ENCODE measurements around the gene ACOXL.
"Not testable (repeated sequence)": the region's sequence is repeated elsewhere in the genome, so short reads cannot be mapped to it uniquely, and the experiment has no call there.

Gene ACOXL

DNA sequence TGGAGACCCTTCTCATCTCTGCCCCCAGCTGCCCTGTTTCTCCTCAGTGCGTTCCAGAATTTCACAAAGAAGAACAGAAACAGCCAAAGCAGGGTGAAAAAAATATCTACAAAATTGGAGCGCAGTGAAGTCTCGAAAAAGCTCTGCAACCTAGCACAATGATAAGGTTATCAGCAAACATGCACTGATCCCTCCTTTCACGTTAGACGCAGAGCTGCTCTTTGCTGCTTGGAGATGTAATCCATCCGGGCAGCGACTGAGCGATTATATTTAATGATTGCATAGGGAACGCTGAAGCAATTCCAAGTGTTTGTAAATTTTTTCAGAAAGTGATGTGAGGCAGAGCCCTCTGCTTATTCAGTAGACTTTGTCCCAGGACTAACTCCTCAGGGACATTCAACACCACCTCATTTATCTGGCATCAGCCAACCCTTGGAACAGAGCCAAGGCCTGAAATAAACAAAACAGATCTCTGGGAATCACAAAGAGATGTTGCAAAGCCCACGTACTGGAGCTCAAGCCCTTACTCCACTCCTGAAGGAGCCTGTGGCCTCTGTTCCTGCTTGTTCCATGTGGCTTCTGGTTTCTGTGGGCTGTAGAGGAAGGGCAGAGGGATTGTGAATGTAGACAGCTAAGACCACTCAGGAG is 215.8 kb downstream of the ACOXL start:
- TF ChIP-seq ZNF274 (IDR thresholded peaks at IDR 0.05; ENCODE audit: low read depth, low read length) = no peak
- no peak overlapping the region for H3K4me3 ChIP-seq (ENCODE audit: low read length)

DNA sequence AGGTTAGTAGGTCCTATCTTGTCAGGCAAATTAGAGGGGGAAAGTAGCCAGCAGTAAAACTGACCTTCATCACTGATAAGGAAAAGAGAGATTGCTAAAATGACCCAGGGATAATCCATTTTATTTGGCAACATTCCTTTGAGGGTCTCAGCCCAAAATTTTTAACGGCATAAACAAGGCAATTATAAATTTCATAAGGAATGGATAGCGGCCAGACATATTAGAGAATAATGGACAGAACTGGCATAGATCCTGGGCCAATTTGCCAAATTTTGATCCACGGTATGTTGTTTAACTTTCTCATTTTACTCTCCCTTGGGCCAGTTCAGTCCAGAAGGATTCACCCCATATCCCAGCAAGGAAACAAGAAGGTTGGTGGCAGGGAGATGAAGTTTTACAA is 217.9 kb downstream of the ACOXL start:
- TF ChIP-seq ZNF274 (IDR thresholded peaks at IDR 0.05; ENCODE audit: low read depth, low read length) = no peak
- no peak overlapping the region for H3K4me3 ChIP-seq (ENCODE audit: low read length)

DNA sequence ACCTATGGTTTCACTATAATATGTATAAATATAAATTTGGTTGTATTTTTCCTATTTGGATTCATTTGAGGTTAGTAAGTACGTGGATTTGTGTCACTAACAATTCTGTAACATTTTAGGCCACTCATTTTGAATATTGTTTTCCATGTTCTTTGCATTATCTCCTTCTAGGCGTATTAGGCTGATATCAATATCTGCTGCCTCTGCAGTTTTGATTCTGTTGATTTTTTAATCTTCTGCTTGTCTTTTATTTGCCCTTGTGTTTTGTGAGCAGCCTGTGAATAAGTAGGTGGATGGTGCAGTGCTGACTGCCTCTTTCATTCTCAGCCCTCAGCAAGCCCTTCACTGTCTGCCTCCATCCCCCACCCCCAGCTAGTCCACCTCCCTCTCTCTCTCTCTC is 222.7 kb downstream of the ACOXL start:
- TF ChIP-seq ZNF274 (IDR thresholded peaks at IDR 0.05; ENCODE audit: low read depth, low read length) = no peak

DNA sequence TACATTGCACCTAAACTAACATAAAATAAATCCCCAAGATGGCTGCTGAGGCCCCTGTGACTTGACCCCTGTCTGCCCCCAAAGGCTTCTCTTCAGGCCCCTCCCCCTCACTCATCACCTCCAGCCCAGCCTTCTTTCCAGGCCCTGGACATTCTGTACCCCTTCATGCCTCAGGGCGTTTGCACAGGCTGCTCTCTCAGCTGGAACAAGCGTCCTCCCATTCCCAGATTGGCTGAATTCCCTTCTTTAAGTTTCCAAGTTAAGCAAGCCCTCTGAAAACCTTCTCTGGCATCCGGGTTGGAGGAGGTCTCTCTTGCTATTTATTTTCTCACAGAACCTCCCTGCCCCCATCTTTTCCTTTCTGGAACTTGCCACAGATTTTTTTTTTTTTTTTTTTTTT is 223.2 kb downstream of the ACOXL start:
- H3K4me3 ChIP-seq (ENCODE audit: low read length) = no peak overlapping the region
- TF ChIP-seq ZNF274 (IDR thresholded peaks at IDR 0.05; ENCODE audit: low read depth, low read length) = no peak

More for the DNA sequence above, 222.7 kb downstream of the ACOXL start:
- no peak overlapping the region for H3K4me3 ChIP-seq (ENCODE audit: low read length)

DNA sequence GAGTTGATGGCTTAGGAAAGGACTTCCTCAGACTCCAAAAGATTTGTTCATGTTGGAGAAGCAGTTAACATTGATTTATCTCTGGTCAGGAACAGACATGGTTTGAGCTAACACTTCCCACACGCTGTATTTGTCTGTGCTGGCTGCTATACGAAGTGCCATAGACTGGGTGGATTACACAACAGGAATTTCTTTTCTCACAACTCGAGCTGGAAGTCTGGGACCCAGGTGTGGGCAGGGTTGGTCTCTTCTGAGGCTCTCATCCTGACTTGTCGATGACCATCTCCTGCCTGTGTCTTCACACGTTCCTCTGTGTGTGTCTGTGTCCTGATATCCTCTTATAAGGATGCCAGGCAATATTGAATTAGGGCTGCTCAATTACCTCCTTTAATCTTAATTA is 224.9 kb downstream of the ACOXL start:
- no peak for TF ChIP-seq ZNF274 (IDR thresholded peaks at IDR 0.05; ENCODE audit: low read depth, low read length)
- no peak overlapping the region for H3K4me3 ChIP-seq (ENCODE audit: low read length)

DNA sequence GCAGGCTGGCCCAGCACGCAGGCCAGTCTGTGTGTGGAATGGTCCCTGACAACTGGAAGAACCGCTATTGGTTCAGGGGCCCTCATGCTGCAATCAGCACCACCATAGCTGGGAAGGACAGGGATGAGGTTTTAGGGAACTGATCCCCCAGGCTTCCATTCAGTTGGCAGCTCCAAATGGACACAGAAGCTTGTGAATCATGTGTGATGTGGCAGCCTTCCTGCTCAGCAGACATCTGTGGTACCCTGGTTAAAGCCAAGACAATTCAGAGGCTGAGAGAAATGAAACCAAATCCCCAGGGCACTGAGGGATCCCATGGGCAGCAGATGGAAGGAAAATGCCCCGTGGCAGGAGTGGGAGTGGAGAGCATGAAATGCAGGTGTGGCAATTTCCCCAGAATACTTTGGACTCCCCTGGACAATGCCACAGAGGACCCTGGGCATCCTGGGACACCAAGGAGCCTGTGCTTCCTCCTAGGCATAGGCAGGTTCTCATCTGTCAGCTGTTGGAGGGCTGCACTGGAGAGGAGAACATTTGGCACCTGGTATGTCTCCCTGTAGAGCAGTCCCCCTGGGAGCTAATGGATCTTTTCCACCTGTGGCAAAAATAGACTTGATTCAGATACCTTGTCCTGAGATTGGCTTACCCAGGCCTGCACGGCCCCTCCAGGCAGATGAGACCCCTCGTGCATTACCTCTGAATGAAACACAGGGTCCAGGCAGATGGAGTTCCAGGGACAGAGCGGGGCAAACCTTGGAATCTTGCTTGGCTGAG is 226.2 kb downstream of the ACOXL start:
- no peak for TF ChIP-seq ZNF274 (IDR thresholded peaks at IDR 0.05; ENCODE audit: low read depth, low read length)
- H3K4me3 ChIP-seq (ENCODE audit: low read length) = no peak overlapping the region

DNA sequence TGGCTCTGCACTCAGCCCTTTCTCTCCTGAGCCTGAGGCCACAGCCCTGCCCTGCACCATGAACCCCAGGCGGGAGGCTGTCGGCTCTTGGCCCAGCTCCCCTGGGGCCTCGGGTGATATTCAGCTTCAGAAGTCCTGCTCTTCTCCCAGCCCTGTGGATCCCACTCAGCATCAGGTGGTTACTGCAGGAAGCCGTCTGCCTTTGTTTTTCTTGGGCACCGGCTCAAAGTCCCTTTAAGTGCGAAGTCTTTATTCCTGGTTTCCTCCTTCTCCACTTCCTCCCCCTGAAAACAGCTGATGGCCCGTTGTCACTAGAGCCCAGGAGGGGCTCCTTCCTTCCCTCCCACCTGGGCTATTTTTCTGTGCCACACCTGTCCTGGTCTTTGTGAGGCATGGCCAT is 226.8 kb downstream of the ACOXL start:
- no peak overlapping the region for H3K4me3 ChIP-seq (ENCODE audit: low read length)
- no peak for TF ChIP-seq ZNF274 (IDR thresholded peaks at IDR 0.05; ENCODE audit: low read depth, low read length)

DNA sequence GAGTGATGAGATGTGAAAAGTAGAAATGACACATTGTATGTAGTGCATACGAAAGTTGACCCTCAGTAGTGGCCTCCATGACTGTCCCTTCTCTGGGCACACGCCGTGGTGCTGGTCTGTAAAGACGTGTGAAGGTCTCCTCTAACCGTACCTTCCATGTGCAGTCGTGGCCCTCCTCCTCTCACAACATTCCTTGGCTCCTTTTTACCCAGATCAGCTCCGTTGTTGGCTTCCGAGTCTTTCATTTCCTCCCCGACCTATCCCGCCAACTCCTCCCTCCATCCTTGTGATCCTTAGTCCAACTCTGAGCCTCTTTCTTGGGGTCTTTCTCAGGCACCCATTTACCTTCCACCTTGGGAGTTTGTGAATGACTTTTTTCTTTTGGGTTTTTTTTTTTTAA is 227.9 kb downstream of the ACOXL start:
- TF ChIP-seq ZNF274 (IDR thresholded peaks at IDR 0.05; ENCODE audit: low read depth, low read length) = no peak
- H3K4me3 ChIP-seq (ENCODE audit: low read length) = no peak overlapping the region

DNA sequence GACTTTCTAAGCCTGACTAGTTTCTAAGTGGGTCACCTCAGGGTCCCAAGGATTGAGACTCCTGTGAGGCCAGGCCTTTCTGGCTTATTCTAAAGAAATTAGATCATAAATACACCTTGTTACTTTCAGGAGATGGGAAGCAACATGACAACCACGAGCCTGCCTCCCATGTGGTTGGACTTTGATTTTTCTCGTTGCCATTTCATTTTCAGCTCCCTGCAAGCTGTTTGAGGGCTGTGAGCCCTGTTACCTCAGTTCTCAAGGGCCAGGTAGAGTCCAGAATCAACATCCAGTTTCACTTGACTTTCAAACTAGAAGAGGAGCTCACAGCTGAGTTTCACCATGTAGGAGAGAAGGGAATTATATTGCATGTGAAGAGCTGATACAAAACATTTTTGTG is 228.6 kb downstream of the ACOXL start:
- TF ChIP-seq ZNF274 (IDR thresholded peaks at IDR 0.05; ENCODE audit: low read depth, low read length) = no peak
- no peak overlapping the region for H3K4me3 ChIP-seq (ENCODE audit: low read length)

DNA sequence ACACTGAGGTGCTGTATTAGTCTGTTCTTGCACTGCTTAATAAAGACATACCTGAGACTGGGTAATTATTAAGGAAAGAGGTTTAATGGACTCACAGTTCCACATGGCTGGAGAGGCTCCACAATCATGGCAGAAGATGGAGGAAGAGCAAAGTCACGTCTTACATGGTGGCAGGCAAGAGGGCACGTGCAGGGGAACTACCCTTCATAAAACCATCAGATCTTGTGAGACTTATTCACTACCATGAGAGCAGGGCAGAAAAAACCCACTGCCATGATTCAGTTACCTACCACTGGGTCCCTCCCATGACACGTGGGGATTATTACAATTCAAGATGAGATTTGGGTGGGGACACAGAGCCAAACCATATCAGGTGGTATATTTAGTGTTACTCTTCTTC is 229.3 kb downstream of the ACOXL start:
- not testable (repeated sequence) for H3K4me3 ChIP-seq (ENCODE audit: low read length)

DNA sequence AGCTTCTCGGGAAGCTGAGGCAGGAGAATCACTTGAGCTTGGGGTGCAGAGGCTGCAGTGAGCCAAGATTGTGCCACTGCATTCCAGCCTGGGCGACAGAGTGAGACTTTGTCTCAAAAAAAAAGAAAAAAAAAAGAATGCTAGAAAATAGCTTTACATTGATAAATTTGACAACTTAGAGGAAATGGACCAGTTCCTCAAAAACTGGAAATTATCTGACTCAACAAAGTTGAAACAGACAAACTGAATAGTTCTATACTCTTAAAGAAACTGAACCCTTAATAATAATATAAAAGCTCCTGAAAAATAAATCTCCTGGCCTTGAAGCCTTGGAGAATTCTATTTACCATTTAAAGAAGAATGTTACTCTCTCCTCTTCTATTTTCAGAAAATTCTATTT is 237.3 kb downstream of the ACOXL start:
- H3K4me3 ChIP-seq (ENCODE audit: low read length) = no peak overlapping the region
- TF ChIP-seq ZNF274 (IDR thresholded peaks at IDR 0.05; ENCODE audit: low read depth, low read length) = no peak

DNA sequence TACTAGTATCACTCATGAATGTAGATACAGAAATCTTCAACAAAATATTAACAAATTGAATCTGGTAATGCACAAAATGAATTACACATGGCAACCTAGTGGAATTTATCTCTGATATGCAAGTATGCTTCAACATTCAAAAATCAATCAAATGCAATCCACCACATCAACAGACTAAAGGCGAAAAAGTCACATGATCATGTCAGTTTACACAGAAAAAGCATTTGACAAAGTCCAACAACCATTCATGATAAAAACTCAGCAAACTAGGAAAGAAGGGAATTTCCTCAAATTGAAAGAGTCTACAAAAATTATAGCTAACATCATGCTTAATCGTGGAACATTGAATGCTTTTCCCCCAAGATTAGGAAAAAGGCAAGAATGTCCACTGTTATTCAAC is 237.8 kb downstream of the ACOXL start:
- no peak for TF ChIP-seq ZNF274 (IDR thresholded peaks at IDR 0.05; ENCODE audit: low read depth, low read length)
- H3K4me3 ChIP-seq (ENCODE audit: low read length) = no peak overlapping the region

DNA sequence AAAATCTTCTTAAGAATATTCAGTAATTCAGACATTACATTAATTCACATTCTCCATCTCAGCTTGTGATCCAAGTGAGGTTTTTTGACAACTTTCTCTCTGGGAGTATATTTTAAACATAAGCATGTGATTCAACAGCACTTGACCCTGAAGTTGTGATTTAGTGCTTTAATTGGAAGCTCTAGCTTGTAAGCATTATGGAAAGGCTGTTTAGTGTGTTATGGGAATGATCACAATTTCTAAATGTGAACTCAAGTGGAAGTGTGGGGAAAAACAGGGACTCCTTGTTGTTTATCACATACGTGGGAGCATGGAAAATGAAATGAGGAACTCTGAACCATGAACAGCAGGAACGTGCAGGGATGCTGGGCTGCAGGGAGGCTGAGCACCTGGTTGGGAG is 239.4 kb downstream of the ACOXL start:
- H3K4me3 ChIP-seq (ENCODE audit: low read length) = no peak overlapping the region
- no peak for TF ChIP-seq ZNF274 (IDR thresholded peaks at IDR 0.05; ENCODE audit: low read depth, low read length)

DNA sequence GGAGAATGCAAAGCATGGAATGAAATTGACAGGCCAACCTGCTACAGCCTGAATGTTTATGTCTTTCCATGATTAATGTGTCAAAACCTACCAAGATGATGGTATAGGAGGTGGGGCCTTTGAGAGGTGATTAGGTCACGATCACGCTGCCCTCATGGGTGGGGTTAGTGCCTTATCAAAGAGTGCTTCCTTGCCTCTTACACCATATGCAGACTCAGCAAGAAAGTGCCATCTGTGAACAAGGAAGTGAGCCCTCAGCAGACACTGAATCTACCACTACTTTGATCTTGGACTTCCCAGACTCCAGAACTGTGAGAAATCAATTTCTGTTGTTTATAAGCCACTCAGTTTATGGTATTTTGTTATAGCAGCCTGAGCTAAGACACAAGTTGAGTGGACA is 240.9 kb downstream of the ACOXL start:
- TF ChIP-seq ZNF274 (IDR thresholded peaks at IDR 0.05; ENCODE audit: low read depth, low read length) = no peak

DNA sequence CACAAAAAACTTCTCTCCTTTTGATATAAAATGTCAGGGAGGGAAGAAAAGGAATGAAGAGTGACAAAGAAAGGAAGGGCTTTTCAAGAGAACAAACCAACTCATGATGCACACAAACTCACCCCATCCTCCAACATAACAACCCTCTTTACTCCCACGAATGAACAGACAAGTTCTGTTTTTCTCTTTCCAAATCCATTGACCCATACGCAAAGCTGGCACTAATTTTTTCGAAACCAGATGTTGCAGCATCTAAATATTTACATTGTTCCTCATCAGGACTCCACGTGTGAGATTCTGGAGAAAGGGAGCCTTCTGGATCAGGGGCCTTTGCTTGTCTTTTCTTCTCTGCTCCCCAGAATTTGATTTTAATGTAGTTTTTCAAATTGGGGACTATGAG is 245.0 kb downstream of the ACOXL start:
- no peak for TF ChIP-seq ZNF274 (IDR thresholded peaks at IDR 0.05; ENCODE audit: low read depth, low read length)
- no peak overlapping the region for H3K4me3 ChIP-seq (ENCODE audit: low read length)

More for the DNA sequence above, 240.9 kb downstream of the ACOXL start:
- H3K4me3 ChIP-seq (ENCODE audit: low read length) = no peak overlapping the region

DNA sequence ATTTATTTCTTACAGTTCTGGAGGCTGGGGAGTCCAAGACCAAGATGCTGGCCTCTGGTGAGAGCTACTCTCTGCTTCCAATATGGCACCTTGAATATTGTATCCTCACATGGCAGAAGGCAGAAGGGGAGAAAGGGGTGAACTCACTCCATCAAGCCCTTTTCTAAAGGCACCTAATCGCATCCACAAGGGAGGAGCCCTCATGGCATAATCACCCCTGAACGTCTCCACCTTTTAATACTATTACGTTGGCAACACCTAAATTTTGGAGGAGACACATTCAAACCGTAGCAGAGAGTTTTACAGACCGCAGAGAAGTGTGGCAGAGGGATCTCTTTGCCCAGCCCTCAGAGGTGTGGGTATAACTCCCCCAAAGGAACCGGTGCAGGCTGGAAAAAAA is 245.8 kb downstream of the ACOXL start:
- no peak overlapping the region for H3K4me3 ChIP-seq (ENCODE audit: low read length)
- no peak for TF ChIP-seq ZNF274 (IDR thresholded peaks at IDR 0.05; ENCODE audit: low read depth, low read length)
